OCI-LY3 (cell line): Measurements from ENCODE around the gene TBX1.

Experiments
- H2AFZ ChIP-seq: fragments of 200-600, 300-600 bp; shearing (Covaris generic); 2 replicates; pipeline ENCODE4 v1.6.0; 2014; ENCODE audit warnings: antibody characterized with exemption, low read depth, low read length
- H3K27ac ChIP-seq: fragments of 200-600, 300-600 bp; sonication (generic); 2 replicates; pipeline ENCODE4 v1.5.1; 2014; ENCODE audit warnings: mild to moderate bottlenecking, low read length, moderate library complexity, mixed read lengths
- H3K27me3 ChIP-seq: fragments of 200-600, 300-600 bp; sonication (generic); 2 replicates; pipeline ENCODE4 v1.6.1; 2014; ENCODE audit warnings: low read depth, low read length, mixed read lengths
- H3K36me3 ChIP-seq: fragments of 200-600, 300-600 bp; sonication (generic); replicated peaks from 2 replicates; pipeline ENCODE3; 2014; ENCODE audit warnings: low read depth, low read length, mixed read lengths
- H3K4me1 ChIP-seq: fragments of 300-600, 200-600 bp; sonication (generic); 2 replicates; pipeline ENCODE4 v1.6.1; 2014; ENCODE audit warnings: low read length, mixed read lengths
- H3K4me2 ChIP-seq: fragments of 200-600, 300-600 bp; sonication (generic); 2 replicates; pipeline ENCODE4 v1.6.1; 2014; ENCODE audit warnings: low read length, mixed read lengths
- H3K4me3 ChIP-seq: fragments of 300-600, 200-600 bp; sonication (generic); 2 replicates; pipeline ENCODE4 v1.5.1; 2014; ENCODE audit warnings: antibody characterized with exemption, mild to moderate bottlenecking, low read length, moderate library complexity
- H3K79me2 ChIP-seq: fragments of 300-600, 200-600 bp; shearing (Covaris generic); 2 replicates; pipeline ENCODE4 v1.6.1; 2014; ENCODE audit warnings: mild to moderate bottlenecking, low read length, mixed read lengths
- H3K9ac ChIP-seq: fragments of 300-600, 200-600 bp; shearing (Covaris generic); 2 replicates; pipeline ENCODE4 v1.6.0; 2014; ENCODE audit warnings: mild to moderate bottlenecking, low read length, moderate library complexity
- H3K9me3 ChIP-seq: fragments of 200-600, 300-600 bp; shearing (Covaris generic); 2 replicates; pipeline ENCODE4 v1.6.1; 2014; ENCODE audit warnings: low read length, mixed read lengths; ENCODE audit not compliant: insufficient read depth
- H4K20me1 ChIP-seq: fragments of 200-600, 300-600 bp; sonication (generic); 2 replicates; pipeline ENCODE4 v1.6.1; 2016; ENCODE audit warnings: low read length, mixed read lengths; ENCODE audit not compliant: insufficient read depth
- CTCF ChIP-seq: fragments of 200-600, 300-600 bp; sonication (generic); IDR thresholded peaks from 2 replicates; pipeline ENCODE4 v1.5.1; 2014; ENCODE audit warnings: antibody characterized with exemption, low read length, low read depth
- EZH2phosphoT487 ChIP-seq: fragments of 200-600 bp; shearing (Covaris generic); IDR thresholded peaks from 2 replicates; pipeline ENCODE4 v1.6.1; 2018; ENCODE audit warnings: antibody characterized with exemption, mixed run types, low read depth

Gene TBX1

GRCh38 chr22:19764636-19765476 lies 4.3 kb downstream of the TBX1 start:
- no peak overlapping the region for H2AFZ ChIP-seq
- no peaks in the 10 kb centered on the region for H3K4me1 ChIP-seq
- no peaks in the 10 kb centered on the region for H4K20me1 ChIP-seq
- H3K36me3 ChIP-seq: no peaks in the 10 kb centered on the region
- H3K9ac ChIP-seq: no peak overlapping the region
- no peak overlapping the region for H3K4me2 ChIP-seq
- no peak for TF ChIP-seq EZH2phosphoT487
- no peak for TF ChIP-seq CTCF
- H3K27me3 ChIP-seq: no peaks in the 10 kb centered on the region
- no peaks in the 10 kb centered on the region for H3K9me3 ChIP-seq
- no peak overlapping the region for H3K4me3 ChIP-seq
- H3K79me2 ChIP-seq: no peaks in the 10 kb centered on the region
- no peak overlapping the region for H3K27ac ChIP-seq

GRCh38 chr22:19765477-19766239 lies 5.1 kb downstream of the TBX1 start:
- no peaks in the 10 kb centered on the region for H3K36me3 ChIP-seq
- H3K4me3 ChIP-seq: no peak overlapping the region
- H3K4me2 ChIP-seq: no peak overlapping the region
- H3K79me2 ChIP-seq: no peaks in the 10 kb centered on the region
- no peak overlapping the region for H2AFZ ChIP-seq
- no peaks in the 10 kb centered on the region for H4K20me1 ChIP-seq
- H3K27ac ChIP-seq: no peak overlapping the region
- no peaks in the 10 kb centered on the region for H3K4me1 ChIP-seq
- H3K9me3 ChIP-seq: no peaks in the 10 kb centered on the region
- H3K9ac ChIP-seq: no peak overlapping the region
- H3K27me3 ChIP-seq: no peaks in the 10 kb centered on the region
- no peak for TF ChIP-seq EZH2phosphoT487
- TF ChIP-seq CTCF: no peak

- Histone ChIP-seq H3K79me2 (no peaks in the 10 kb centered on the region), H3K4me2 (no peak overlapping the region), H3K9me3 (no peaks in the 10 kb centered on the region), H3K27ac (no peak overlapping the region), H3K27me3 (no peaks in the 10 kb centered on the region), H3K4me1 (no peaks in the 10 kb centered on the region), H3K9ac (no peak overlapping the region), H3K4me3 (no peak overlapping the region), H2AFZ (no peak overlapping the region), H3K36me3 (no peaks in the 10 kb centered on the region), H4K20me1 (no peaks in the 10 kb centered on the region)
- no peak for TF ChIP-seq EZH2phosphoT487
- TF ChIP-seq CTCF: no peak
These were observed 5.6 kb downstream of the TBX1 start for GRCh38 chr22:19766240-19766510.

- Histone ChIP-seq H3K79me2 (no peaks in the 10 kb centered on the region), H3K27me3 (no peaks in the 10 kb centered on the region), H3K4me3 (no peak overlapping the region), H3K4me1 (no peaks in the 10 kb centered on the region), H3K36me3 (no peaks in the 10 kb centered on the region), H3K9me3 (no peaks in the 10 kb centered on the region), H3K27ac (no peak overlapping the region), H3K9ac (no peak overlapping the region), H4K20me1 (no peaks in the 10 kb centered on the region), H3K4me2 (no peak overlapping the region), H2AFZ (no peak overlapping the region)
- TF ChIP-seq CTCF (no peak), EZH2phosphoT487 (no peak)
These were observed 6.2 kb downstream of the TBX1 start for GRCh38 chr22:19766511-19767426.
